CD14-positive monocyte (primary cell): ENCODE results near the gene DENND6A. TPM values are rescaled to one million over a fixed set of nuclear protein-coding genes. Genes with fewer than 3 reads are reported as not detected.

ENCODE experiments used
- DNase-seq, 3 donors: peaks; one replicate each; pipeline ENCODE4 v3.0.0-alpha.2; 2011 to 2022
- H2AFZ ChIP-seq: 2 replicates; pipeline ENCODE4 v1.6.0; 2012; ENCODE audit warnings: mild to moderate bottlenecking, low read depth, low read length, inconsistent platforms; ENCODE audit not compliant: insufficient read depth, poor library complexity, severe bottlenecking
- H3K27ac ChIP-seq, 2 donors: 1 replicate in 1 of 2; 2 replicates in 1 of 2; pipeline ENCODE4 v1.5.1; 2012 to 2013; ENCODE audit warnings: low read length in 2 of 2, control low read depth in 1 of 2, inconsistent platforms in 1 of 2, low read depth in 1 of 2, mild to moderate bottlenecking in 1 of 2
- H3K27me3 ChIP-seq, 2 donors: one replicate each; pipeline versions ENCODE4 v1.6.0 to v1.6.1; 2011 to 2013; ENCODE audit warnings: low read length in 2 of 2; ENCODE audit not compliant: control insufficient read depth in 2 of 2, insufficient read depth in 2 of 2
- H3K36me3 ChIP-seq, 2 donors: replicated peaks in 1 of 2; 1 replicate in 1 of 2; 2 replicates in 1 of 2; pipeline versions ENCODE4 v1.5.1 to v1.6.1; 2012 to 2013; ENCODE audit warnings: low read length in 2 of 2, control low read depth in 1 of 2, inconsistent platforms in 1 of 2, mild to moderate bottlenecking in 1 of 2; ENCODE audit not compliant: insufficient read depth in 2 of 2, control insufficient read depth in 1 of 2
- H3K4me1 ChIP-seq, 2 donors: 1 replicate in 1 of 2; 2 replicates in 1 of 2; pipeline versions ENCODE4 v1.5.1 to v1.6.1; 2012 to 2013; ENCODE audit warnings: low read length in 2 of 2, control low read depth in 1 of 2, inconsistent platforms in 1 of 2, mild to moderate bottlenecking in 1 of 2, moderate library complexity in 1 of 2; ENCODE audit not compliant: insufficient read depth in 2 of 2, control insufficient read depth in 1 of 2
- H3K4me2 ChIP-seq: replicated peaks from 2 replicates; pipeline ENCODE3; 2012; ENCODE audit warnings: low read length, moderate library complexity, mild to moderate bottlenecking; ENCODE audit not compliant: poor library complexity, severe bottlenecking; ENCODE audit errors: extremely low read depth
- H3K4me3 ChIP-seq, 3 experiments: fragments of 200-600 bp in 1 of 3; sonication (generic) in 1 of 3; replicated peaks in 1 of 3; 1 replicate in 2 of 3; 2 replicates in 1 of 3; pipeline ENCODE4 v1.5.1; 2011 to 2013; ENCODE audit warnings: low read length in 3 of 3, mild to moderate bottlenecking in 3 of 3, control low read depth in 2 of 3, low read depth in 2 of 3, inconsistent platforms in 1 of 3, moderate library complexity in 1 of 3
- H3K79me2 ChIP-seq: 2 replicates; pipeline ENCODE4 v1.6.0; 2012; ENCODE audit warnings: mild to moderate bottlenecking, control low read depth, inconsistent platforms, low read length, moderate library complexity; ENCODE audit not compliant: insufficient read depth
- H3K9ac ChIP-seq: 2 replicates; pipeline ENCODE4 v1.6.0; 2017; ENCODE audit warnings: low read length, mild to moderate bottlenecking; ENCODE audit not compliant: insufficient read depth, poor library complexity, severe bottlenecking
- H3K9me3 ChIP-seq, 2 donors: replicated peaks in 1 of 2; 1 replicate in 1 of 2; 2 replicates in 1 of 2; pipeline versions ENCODE4 v1.5.1 to v1.6.1; 2012 to 2013; ENCODE audit warnings: low read length in 2 of 2, control low read depth in 1 of 2; ENCODE audit not compliant: control insufficient read depth in 1 of 2, insufficient read depth in 1 of 2
- H4K20me1 ChIP-seq: 2 replicates; pipeline ENCODE4 v1.6.0; 2012; ENCODE audit warnings: mild to moderate bottlenecking, low read length, control low read depth, moderate library complexity; ENCODE audit not compliant: insufficient read depth
- H3K27ac Mint-ChIP-seq, 7 donors: one replicate each; pipeline ENCODE4 v1.8.0; 2020; ENCODE audit warnings: mild to moderate bottlenecking in 7 of 7, mixed read lengths in 7 of 7, moderate library complexity in 6 of 7, inconsistent platforms in 2 of 7
- H3K27me3 Mint-ChIP-seq, 3 donors: one replicate each; pipeline ENCODE4 v1.8.0; 2021 to 2022; ENCODE audit warnings: low read depth in 3 of 3, mild to moderate bottlenecking in 3 of 3, mixed read lengths in 3 of 3, moderate library complexity in 3 of 3, inconsistent platforms in 1 of 3
- H3K36me3 Mint-ChIP-seq, 2 donors: one replicate each; pipeline ENCODE4 v1.8.0; 2020; ENCODE audit warnings: mixed read lengths in 2 of 2, inconsistent platforms in 1 of 2, mild to moderate bottlenecking in 1 of 2
- H3K4me1 Mint-ChIP-seq: one replicate; pipeline ENCODE4 v1.8.0; 2020; ENCODE audit warnings: mild to moderate bottlenecking, mixed read lengths
- H3K4me3 Mint-ChIP-seq, 2 donors: one replicate each; pipeline ENCODE4 v1.8.0; 2020; ENCODE audit warnings: mild to moderate bottlenecking in 2 of 2, mixed read lengths in 2 of 2, moderate library complexity in 1 of 2
- H3K9me3 Mint-ChIP-seq, 7 donors: one replicate each; pipeline ENCODE4 v1.8.0; 2020 to 2022; ENCODE audit warnings: mixed read lengths in 7 of 7, mild to moderate bottlenecking in 6 of 7, moderate library complexity in 6 of 7, inconsistent platforms in 2 of 7
- CTCF ChIP-seq: fragments of 200-600 bp; IDR thresholded peaks from one replicate; pipeline ENCODE4 v1.8.0; 2022; ENCODE audit warnings: antibody characterized with exemption, mild to moderate bottlenecking
- WGBS: methylation state at CpG from one replicate; pipeline ENCODE4 v1.1.5; 2013; ENCODE audit warnings: missing lambda C conversion rate; ENCODE audit not compliant: insufficient coverage; 5-methylcytosine and 5-hydroxymethylcytosine counted together
- intact Hi-C, 2 donors: fragments of 100-400 bp; cut with micrococcal nuclease; formaldehyde crosslinking; loops; one replicate each; pipeline versions ENCODE4 v1.15.0 to v1.15.1; 2023
- polyA plus RNA-seq, 3 donors: library from polyadenylated mRNA; depleted of rRNA in 1 of 3; unstranded in 2 of 3; stranded (reverse) in 1 of 3; fragments of 300-500 nt in 2 of 3; fragments of >200 nt in 1 of 3; fragmentation: Illumina TruSeq in 2 of 3; gene quantifications; 1 replicate in 2 of 3; 2 replicates in 1 of 3; pipeline ENCODE4 v1.2.3, GENCODE V29; 2012 to 2021

Gene DENND6A
- polyA plus RNA-seq, 3 donors, result 10.8 to 20.8 (median 15.4) TPM

DNA sequence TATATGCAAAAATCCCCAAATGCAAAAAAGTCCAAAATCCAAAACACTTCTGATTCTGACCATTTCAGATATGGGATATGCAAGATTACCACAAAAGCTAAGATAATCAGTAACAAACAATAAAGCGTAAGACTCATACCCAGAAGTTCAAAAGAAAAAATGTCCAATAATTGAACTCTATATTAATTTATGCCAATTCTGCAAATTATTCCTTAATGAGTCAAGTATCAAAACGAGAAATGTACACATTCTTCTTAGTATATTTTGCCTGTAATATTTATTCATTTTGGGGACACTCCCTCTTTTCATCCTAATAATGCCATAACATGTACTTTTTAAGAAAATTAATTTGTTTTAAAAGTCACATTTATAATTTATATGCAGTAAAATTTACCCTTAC, 37.1 kb downstream of the DENND6A start:
- no peaks in the 10 kb centered on the region for H3K9me3 ChIP-seq
- no peak overlapping the region for H3K4me2 ChIP-seq
- no CpG with 5 or more reads among the region's 2 CpGs for WGBS
- H3K4me3 Mint-ChIP-seq, result no peak overlapping the region
- H4K20me1 ChIP-seq, result no peaks in the 10 kb centered on the region
- H3K27ac Mint-ChIP-seq, result no peak overlapping the region
- intact Hi-C loops, result loop anchor here in 1 of 2 donors (10.0 kb wide), 1 partner anchor 61 kb away; the partner anchor contains the start of gene ARF4
- DNase-seq, result no peak
- no peak overlapping the region for H2AFZ ChIP-seq
- peaks cover 3% of the 10 kb centered on the region for H3K4me1 Mint-ChIP-seq
- H3K4me3 ChIP-seq, result no peak overlapping the region
- H3K36me3 ChIP-seq, result peaks cover 66 to 91% of the 10 kb centered on the region in 2 donors
- no peak overlapping the region for H3K27ac ChIP-seq
- no peak for TF ChIP-seq CTCF
- no peak overlapping the region for H3K9ac ChIP-seq
- H3K27me3 ChIP-seq, result no peaks in the 10 kb centered on the region
- H3K27me3 Mint-ChIP-seq, result no peaks in the 10 kb centered on the region
- H3K79me2 ChIP-seq, result peaks cover 2% of the 10 kb centered on the region
- H3K36me3 Mint-ChIP-seq, result peaks cover 65 to 87% of the 10 kb centered on the region in 2 donors
- H3K4me1 ChIP-seq, result no peaks in the 10 kb centered on the region
- peaks cover 0 to 3% (median 0%) of the 10 kb centered on the region in 7 donors for H3K9me3 Mint-ChIP-seq

GRCh38 chr3:57654267-57654666, 38.6 kb downstream of the DENND6A start:
- Histone ChIP-seq H3K9me3 (no peaks in the 10 kb centered on the region), H4K20me1 (no peaks in the 10 kb centered on the region), H3K36me3 (peaks cover 59 to 88% of the 10 kb centered on the region in 2 donors), H3K9ac (no peak overlapping the region), H3K27me3 (no peaks in the 10 kb centered on the region), H3K4me1 (no peaks in the 10 kb centered on the region), H3K4me3 (no peak overlapping the region), H3K27ac (no peak overlapping the region), H2AFZ (no peak overlapping the region), H3K4me2 (no peak overlapping the region), H3K79me2 (peaks cover 2% of the 10 kb centered on the region)
- H3K4me3 Mint-ChIP-seq, result no peak overlapping the region
- peak overlapping the region in 1 of 7 donors; percentile 42 for H3K27ac Mint-ChIP-seq
- TF ChIP-seq CTCF, result no peak
- no peak for DNase-seq
- H3K27me3 Mint-ChIP-seq, result no peaks in the 10 kb centered on the region
- WGBS, result no CpG with 5 or more reads among the region's 1 CpG
- peaks cover 62 to 87% of the 10 kb centered on the region in 2 donors for H3K36me3 Mint-ChIP-seq
- H3K9me3 Mint-ChIP-seq, result peaks cover 0 to 10% (median 4%) of the 10 kb centered on the region in 7 donors
- peaks cover under 1% of the 10 kb centered on the region for H3K4me1 Mint-ChIP-seq
- intact Hi-C loops, result loop anchor here in 1 of 2 donors (10.0 kb wide), 1 partner anchor 59 kb away; the partner anchor contains the start of gene ARF4
